ENCODE measurements around the gene ACOXL. TPM values are rescaled to one million over a fixed set of nuclear protein-coding genes. Genes with fewer than 3 reads are reported as not detected.

Gene ACOXL
- total RNA-seq, 2 experiments from 2014 or later, result not detected

- H3K4me3 Mint-ChIP-seq, result no peak overlapping the region
- no peak overlapping the region for H3K27ac Mint-ChIP-seq
- peaks cover 44% of the 10 kb centered on the region for H3K27me3 Mint-ChIP-seq
- H3K36me3 Mint-ChIP-seq, result no peaks in the 10 kb centered on the region
- POLR2A ChIA-PET, result no interaction called here
- H3K9me3 Mint-ChIP-seq, result peaks cover 1% of the 10 kb centered on the region
- no peak for DNase-seq
- ATAC-seq (ENCODE audit: low read depth), result no peak
- peaks cover 6% of the 10 kb centered on the region for H3K4me1 Mint-ChIP-seq
Measured at GRCh38 chr2:110800611-110801402, 68.4 kb downstream of the ACOXL start.

DNA sequence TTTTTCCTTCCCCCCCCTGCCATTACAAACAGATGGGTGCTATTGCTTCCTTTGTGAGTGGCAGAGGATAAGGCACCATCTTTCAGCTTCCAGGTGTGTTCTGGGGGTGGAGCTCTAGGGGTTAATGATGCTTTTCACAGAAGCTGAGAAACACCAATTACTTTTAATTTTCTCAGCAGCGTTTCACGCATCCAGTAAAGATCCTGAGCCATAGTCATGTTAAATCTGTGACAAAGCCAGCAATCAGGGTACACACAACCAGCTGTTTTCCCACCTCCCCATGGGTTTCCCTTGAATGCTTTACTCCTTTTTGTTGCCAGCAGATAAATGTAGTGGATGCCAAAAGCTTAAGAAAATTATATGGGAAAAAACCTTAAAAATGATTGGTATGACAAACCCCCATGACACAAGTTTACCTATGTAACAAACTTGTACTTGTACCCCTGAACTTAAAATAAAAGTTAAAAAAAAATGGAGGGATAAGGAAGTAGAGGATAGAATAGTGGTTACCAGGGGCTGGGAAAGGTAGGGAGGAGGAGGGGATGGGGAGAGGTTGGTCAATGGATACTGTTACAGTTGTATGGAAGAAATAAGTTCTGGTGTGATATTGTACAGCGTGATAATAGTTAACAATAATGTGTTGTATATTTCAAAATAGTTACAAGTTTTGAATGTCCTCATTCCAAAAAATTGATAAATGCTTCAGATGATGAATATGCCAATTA, 70.0 kb downstream of the ACOXL start:
- H3K27me3 Mint-ChIP-seq, result peaks cover 41% of the 10 kb centered on the region
- DNase-seq (no peak), ATAC-seq (ENCODE audit: low read depth) (no peak)
- H3K27ac Mint-ChIP-seq, result no peak overlapping the region
- peaks cover 6% of the 10 kb centered on the region for H3K4me1 Mint-ChIP-seq
- H3K36me3 Mint-ChIP-seq, result no peaks in the 10 kb centered on the region
- POLR2A ChIA-PET, result no interaction called here
- no peak overlapping the region for H3K4me3 Mint-ChIP-seq
- peaks cover 1% of the 10 kb centered on the region for H3K9me3 Mint-ChIP-seq

GRCh38 chr2:110804433-110804832, 72.1 kb downstream of the ACOXL start:
- POLR2A ChIA-PET, result no interaction called here
- Mint-ChIP-seq H3K27me3 (peaks cover 42% of the 10 kb centered on the region), H3K9me3 (peaks cover 1% of the 10 kb centered on the region), H3K27ac (no peak overlapping the region), H3K36me3 (no peaks in the 10 kb centered on the region), H3K4me1 (peaks cover 6% of the 10 kb centered on the region), H3K4me3 (no peak overlapping the region)
- ATAC-seq (ENCODE audit: low read depth), result no peak
- no peak for DNase-seq

GRCh38 chr2:110804915-110805314, 72.5 kb downstream of the ACOXL start:
- no peak overlapping the region for H3K4me3 Mint-ChIP-seq
- POLR2A ChIA-PET, result no interaction called here
- no peak overlapping the region for H3K27ac Mint-ChIP-seq
- H3K9me3 Mint-ChIP-seq, result peaks cover 1% of the 10 kb centered on the region
- H3K4me1 Mint-ChIP-seq, result peaks cover 6% of the 10 kb centered on the region
- ATAC-seq (ENCODE audit: low read depth) (peak; percentile 66), DNase-seq (no peak)
- no peaks in the 10 kb centered on the region for H3K36me3 Mint-ChIP-seq
- peaks cover 42% of the 10 kb centered on the region for H3K27me3 Mint-ChIP-seq

GRCh38 chr2:110805894-110806452, 73.6 kb downstream of the ACOXL start:
- Mint-ChIP-seq H3K27me3 (peaks cover 41% of the 10 kb centered on the region), H3K27ac (no peak overlapping the region), H3K4me3 (no peak overlapping the region), H3K4me1 (peaks cover 6% of the 10 kb centered on the region), H3K36me3 (no peaks in the 10 kb centered on the region), H3K9me3 (peaks cover 1% of the 10 kb centered on the region)
- no peak for DNase-seq
- ATAC-seq (ENCODE audit: low read depth), result no peak
- POLR2A ChIA-PET, result no interaction called here

DNA sequence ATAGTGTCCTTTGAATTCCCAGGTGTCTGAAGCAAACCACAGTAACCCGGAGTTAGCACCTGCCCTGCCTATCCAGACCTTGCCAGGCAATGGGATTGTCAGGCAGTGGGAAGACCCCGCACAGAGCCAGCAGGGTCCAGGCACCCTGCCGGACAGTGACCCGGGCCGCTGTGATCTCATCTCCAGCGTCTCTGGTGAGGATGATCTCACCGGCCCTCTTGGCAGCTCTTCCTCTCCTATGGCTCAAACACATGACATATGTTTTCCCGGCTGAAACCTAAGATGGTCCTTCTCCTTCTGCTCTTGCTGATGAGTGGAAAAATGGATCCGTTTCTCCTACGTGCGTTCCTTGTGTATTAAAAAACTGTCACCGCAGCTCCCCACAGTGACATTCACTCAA, 75.1 kb downstream of the ACOXL start:
- H3K27me3 Mint-ChIP-seq, result peaks cover 31% of the 10 kb centered on the region
- ATAC-seq (ENCODE audit: low read depth), result no peak
- no peak overlapping the region for H3K4me3 Mint-ChIP-seq
- H3K27ac Mint-ChIP-seq, result no peak overlapping the region
- H3K9me3 Mint-ChIP-seq, result peaks cover 1% of the 10 kb centered on the region
- H3K4me1 Mint-ChIP-seq, result peaks cover 12% of the 10 kb centered on the region
- POLR2A ChIA-PET, result no interaction called here
- H3K36me3 Mint-ChIP-seq, result no peaks in the 10 kb centered on the region
- no peak for DNase-seq

DNA sequence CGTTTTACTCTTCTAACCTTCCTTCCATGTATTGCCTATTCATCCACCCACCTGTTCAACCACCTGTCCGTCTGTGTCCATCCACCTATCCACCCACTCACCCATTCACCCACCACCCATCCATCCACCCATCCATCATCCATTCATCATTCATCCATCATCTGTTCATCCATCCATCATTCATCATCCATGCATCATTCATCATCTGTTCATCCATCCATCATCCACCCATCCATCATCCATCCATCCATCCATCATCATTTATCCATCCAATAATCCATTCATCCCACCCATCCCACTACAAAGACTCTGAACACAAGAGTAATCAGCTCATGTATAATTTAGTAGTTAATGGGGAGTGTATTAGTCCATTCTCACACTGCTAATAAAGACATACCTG, 78.0 kb downstream of the ACOXL start:
- H3K27ac Mint-ChIP-seq, result no peak overlapping the region
- no peak overlapping the region for H3K4me3 Mint-ChIP-seq
- H3K4me1 Mint-ChIP-seq, result peaks cover 7% of the 10 kb centered on the region
- DNase-seq (no peak), ATAC-seq (ENCODE audit: low read depth) (no peak)
- H3K36me3 Mint-ChIP-seq, result no peaks in the 10 kb centered on the region
- no peaks in the 10 kb centered on the region for H3K9me3 Mint-ChIP-seq
- H3K27me3 Mint-ChIP-seq, result peaks cover 13% of the 10 kb centered on the region
- POLR2A ChIA-PET, result no interaction called here

GRCh38 chr2:110812726-110813645, 80.6 kb downstream of the ACOXL start:
- DNase-seq (no peak), ATAC-seq (ENCODE audit: low read depth) (no peak)
- POLR2A ChIA-PET, result interaction anchor here (0.5 to 0.7 kb wide), 2 partner anchors 17 to 46 kb away, joined by 3 to 4 read pairs; no protein-coding TSS in a partner anchor
- Mint-ChIP-seq H3K9me3 (peaks cover 2% of the 10 kb centered on the region), H3K4me1 (peaks cover 6% of the 10 kb centered on the region), H3K4me3 (no peak overlapping the region), H3K36me3 (no peaks in the 10 kb centered on the region), H3K27ac (no peak overlapping the region), H3K27me3 (peaks cover 8% of the 10 kb centered on the region)

DNA sequence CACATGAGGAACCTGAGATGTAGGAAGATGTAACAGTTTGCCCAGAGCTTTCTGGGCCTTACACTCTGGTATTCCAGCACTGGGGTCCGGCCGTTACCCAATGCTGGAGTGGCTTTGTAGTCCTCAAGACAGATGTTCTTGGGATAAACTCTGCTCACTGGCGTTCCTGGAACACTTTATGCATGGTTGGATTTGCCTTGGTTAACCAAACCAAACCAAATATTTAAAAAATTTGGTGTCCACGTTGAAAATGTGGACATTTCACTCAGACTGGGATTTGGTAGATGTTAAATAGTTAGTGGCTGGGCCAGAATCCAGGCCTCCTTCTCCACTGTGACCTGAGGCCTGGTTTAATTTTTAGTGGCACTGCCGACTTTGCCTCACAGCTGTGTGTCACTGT, 81.5 kb downstream of the ACOXL start:
- no peak overlapping the region for H3K4me3 Mint-ChIP-seq

GRCh38 chr2:110815938-110816337, 83.6 kb downstream of the ACOXL start:
- ATAC-seq (ENCODE audit: low read depth) (no peak), DNase-seq (no peak)
- peaks cover 2% of the 10 kb centered on the region for H3K9me3 Mint-ChIP-seq
- no peak overlapping the region for H3K27ac Mint-ChIP-seq
- peaks cover 17% of the 10 kb centered on the region for H3K4me1 Mint-ChIP-seq
- peaks cover 16% of the 10 kb centered on the region for H3K27me3 Mint-ChIP-seq
- POLR2A ChIA-PET, result no interaction called here
- H3K36me3 Mint-ChIP-seq, result no peaks in the 10 kb centered on the region
- H3K4me3 Mint-ChIP-seq, result no peak overlapping the region

More for the DNA sequence above, 81.5 kb downstream of the ACOXL start:
- no peak overlapping the region for H3K27ac Mint-ChIP-seq
- no peak for DNase-seq
- H3K4me1 Mint-ChIP-seq, result peaks cover 6% of the 10 kb centered on the region
- ATAC-seq (ENCODE audit: low read depth), result no peak
- POLR2A ChIA-PET, result interaction anchor here (0.5 kb wide), 1 partner anchor 16 kb away, joined by 4 read pairs; no protein-coding TSS in a partner anchor
- peaks cover 8% of the 10 kb centered on the region for H3K27me3 Mint-ChIP-seq
- H3K9me3 Mint-ChIP-seq, result peaks cover 2% of the 10 kb centered on the region
- H3K36me3 Mint-ChIP-seq, result no peaks in the 10 kb centered on the region

DNA sequence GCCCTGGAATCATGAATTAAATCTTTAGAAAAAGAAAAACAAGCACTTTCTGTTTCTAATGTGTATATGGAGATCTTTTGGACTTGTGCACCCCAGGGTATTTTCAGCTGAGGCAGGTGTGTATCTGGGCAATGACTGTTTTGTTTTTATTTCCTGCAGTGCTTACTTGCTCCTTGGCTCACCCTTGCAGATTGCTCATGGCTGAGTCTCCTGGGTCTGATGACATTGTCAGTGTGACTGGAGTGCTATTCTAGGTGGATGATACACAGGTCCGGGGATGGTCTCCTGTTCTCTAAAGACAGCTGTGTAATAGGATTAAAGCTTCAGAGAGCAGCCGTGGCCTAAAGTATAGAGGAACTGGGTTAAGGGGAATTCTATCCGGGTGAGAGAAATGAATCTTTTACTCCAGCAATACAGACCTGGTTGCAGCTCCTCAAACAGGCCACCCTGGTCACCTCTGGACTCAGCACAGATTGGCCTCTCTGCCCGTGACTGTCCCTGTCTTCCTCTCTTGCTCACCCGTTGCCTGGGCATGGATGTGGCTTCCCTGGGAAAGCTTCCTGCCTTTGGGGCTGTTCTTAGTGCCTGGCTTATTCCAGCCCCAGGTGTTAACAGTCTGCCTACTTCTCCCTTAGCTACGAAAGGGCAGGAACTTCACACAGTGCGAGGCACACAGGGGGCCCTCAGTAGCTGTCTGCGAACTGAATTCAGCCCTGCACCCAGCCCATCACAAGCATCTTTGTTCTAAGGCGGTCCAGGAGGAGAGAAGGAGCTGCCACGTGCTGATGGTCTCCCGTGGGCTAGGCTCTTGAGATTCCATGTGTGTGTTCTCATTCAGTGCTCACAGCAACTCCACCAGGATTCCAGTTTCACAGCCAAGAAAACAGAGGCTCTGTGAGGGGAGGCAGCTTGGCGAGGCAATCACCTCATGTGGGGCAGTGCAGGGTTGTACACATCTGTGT, 84.3 kb downstream of the ACOXL start:
- Mint-ChIP-seq H3K4me1 (peaks cover 16% of the 10 kb centered on the region), H3K27me3 (peaks cover 19% of the 10 kb centered on the region), H3K4me3 (no peak overlapping the region), H3K27ac (no peak overlapping the region), H3K36me3 (no peaks in the 10 kb centered on the region), H3K9me3 (peaks cover 2% of the 10 kb centered on the region)
- no peak for ATAC-seq (ENCODE audit: low read depth)
- POLR2A ChIA-PET, result no interaction called here
- DNase-seq, result no peak

GRCh38 chr2:110818767-110819481, 86.6 kb downstream of the ACOXL start:
- peaks cover 2% of the 10 kb centered on the region for H3K9me3 Mint-ChIP-seq
- H3K4me1 Mint-ChIP-seq, result peaks cover 11% of the 10 kb centered on the region
- ATAC-seq (ENCODE audit: low read depth) (no peak), DNase-seq (no peak)
- H3K27me3 Mint-ChIP-seq, result peaks cover 19% of the 10 kb centered on the region
- H3K27ac Mint-ChIP-seq, result no peak overlapping the region
- H3K4me3 Mint-ChIP-seq, result no peak overlapping the region
- POLR2A ChIA-PET, result no interaction called here
- no peaks in the 10 kb centered on the region for H3K36me3 Mint-ChIP-seq

Data from activated naive CD8-positive, alpha-beta T cell treated with anti-CD3 and anti-CD28 coated beads, Interleukin-2, amount 10 ng/mL, durations not matched to agents 7 days and 5 days (primary cell).